ENCODE data around the gene WWOX.

WWOX gene

GRCh38 chr16:78639775-78640174, 540.3 kb downstream of the WWOX start:
- DNase-seq = no peak

GRCh38 chr16:78640886-78641285, 541.4 kb downstream of the WWOX start:
- DNase-seq = no peak

- no peak for DNase-seq
Observed at GRCh38 chr16:78641433-78641832, 542.0 kb downstream of the WWOX start.

- DNase-seq = no peak
Observed at GRCh38 chr16:78642621-78643285, 543.3 kb downstream of the WWOX start.

DNA sequence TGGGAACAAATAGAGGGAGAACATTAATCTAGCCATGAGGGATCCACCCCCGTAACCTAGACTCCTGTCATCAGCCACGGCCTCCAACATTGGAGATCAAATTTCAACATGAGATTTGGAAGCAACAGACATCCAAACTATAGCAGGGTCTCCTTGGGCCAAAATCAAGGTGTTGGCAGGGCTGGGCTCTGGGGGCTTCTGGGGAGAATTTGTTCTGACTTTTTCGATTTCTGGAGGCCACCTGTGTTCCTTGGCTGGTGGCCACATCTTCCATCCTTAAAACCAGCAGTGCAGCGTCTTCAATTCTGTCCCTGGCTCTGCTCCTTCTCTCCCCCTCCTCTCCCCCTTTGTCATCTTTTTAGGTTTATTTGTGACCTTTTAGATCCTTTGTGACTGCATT, 546.2 kb downstream of the WWOX start:
- no peak for DNase-seq

DNA sequence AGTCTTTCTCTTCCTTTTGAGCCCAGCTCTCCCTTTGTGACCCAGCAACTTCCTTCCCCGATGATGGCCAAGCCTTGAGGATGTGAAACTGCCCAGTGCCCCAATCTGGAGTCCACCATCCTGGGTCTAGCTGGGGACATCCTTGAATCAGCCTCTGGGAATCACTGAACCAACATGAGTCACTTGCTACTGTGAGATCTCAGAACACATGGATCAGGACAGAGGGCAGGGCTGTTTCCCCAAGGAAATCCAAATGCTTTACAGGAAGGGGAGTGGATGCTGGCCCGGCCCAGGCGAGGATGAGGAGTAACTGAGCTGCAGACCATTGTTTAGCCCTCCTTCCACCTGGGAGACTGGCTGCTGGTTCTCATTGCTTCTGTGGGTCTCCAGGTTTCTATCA, 547.6 kb downstream of the WWOX start:
- DNase-seq = no peak

GRCh38 chr16:78647491-78647890, 548.0 kb downstream of the WWOX start:
- DNase-seq = no peak

GRCh38 chr16:78648517-78648916, 549.1 kb downstream of the WWOX start:
- DNase-seq = no peak

GRCh38 chr16:78650339-78651074, 551.1 kb downstream of the WWOX start:
- DNase-seq = no peak

DNA sequence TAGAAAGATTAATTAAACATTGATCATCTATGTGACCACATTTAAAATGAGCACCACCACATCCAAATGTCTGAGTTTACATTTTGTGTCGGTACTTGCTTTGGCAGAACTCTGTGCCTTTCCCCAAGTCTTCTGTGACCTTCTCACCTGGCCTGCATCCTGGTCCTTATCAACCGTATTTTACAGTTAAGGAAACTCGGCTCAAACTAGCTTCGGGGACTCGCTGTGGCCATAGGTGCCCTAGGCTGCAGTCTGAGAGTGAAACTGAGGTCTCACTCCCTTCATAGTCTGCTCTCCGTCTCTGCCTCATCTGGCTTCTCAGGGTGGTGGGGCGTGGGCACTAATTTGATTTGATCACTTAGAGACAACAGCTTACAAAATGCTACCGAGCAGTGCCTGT, 555.5 kb downstream of the WWOX start:
- no peak for DNase-seq

DNA sequence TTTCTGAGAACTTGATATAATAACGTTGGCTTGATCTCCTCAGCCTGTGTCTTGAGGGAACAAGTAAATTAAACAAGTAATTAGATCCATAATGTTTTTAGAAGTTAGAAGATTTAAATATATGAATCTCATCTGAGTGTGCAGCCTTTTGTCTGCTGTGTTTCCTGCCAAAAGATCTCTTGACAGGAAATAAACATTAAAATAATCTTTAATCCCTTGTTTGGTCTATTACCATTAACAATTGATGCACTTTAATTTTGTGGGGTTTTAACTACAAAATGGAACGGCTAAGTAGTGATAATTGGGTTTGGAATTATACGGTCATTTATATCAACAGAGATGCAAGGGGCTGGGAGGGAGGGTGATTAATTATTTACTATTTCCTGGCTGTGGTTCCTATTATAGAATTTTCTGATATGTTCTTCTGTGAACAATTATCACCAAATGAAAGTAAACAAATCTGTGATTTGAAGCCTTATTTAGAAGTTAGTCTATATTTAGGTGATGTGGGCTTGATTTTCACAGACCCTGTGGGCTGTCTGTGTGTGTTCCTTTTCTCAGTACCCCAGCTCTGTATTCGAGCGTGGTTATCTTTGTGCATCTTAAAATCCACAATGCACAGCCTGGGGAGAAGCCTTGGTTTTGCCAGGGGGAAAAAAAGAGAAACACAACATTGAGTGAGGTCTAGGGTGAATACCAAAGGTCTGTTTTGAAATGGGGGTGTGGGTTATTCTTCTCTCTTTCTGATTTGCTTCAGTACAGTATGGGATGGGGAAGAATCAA, 556.1 kb downstream of the WWOX start:
- DNase-seq = no peak

GRCh38 chr16:78656887-78657286, 557.4 kb downstream of the WWOX start:
- no peak for DNase-seq

DNA sequence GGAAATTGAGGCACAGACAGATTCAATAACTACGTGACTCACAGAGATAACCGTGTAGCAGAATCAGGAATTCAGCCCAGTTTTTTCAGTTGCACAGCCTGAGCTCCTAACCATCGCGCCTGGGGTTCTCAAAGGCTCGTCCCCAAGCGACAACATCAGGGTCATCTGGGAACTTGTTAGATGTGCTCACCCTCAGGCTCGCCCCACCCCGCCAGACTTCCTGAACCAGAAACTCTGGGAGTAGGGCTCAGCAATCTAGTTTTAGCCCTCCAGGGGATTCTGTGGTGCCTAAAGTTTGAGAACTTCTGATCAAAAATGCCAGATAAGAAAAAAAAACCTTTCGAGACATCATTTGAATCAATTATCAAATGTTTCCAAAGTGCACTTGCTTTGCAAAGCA, 559.8 kb downstream of the WWOX start:
- no peak for DNase-seq

GRCh38 chr16:78659668-78660217, 560.3 kb downstream of the WWOX start:
- no peak for DNase-seq

DNA sequence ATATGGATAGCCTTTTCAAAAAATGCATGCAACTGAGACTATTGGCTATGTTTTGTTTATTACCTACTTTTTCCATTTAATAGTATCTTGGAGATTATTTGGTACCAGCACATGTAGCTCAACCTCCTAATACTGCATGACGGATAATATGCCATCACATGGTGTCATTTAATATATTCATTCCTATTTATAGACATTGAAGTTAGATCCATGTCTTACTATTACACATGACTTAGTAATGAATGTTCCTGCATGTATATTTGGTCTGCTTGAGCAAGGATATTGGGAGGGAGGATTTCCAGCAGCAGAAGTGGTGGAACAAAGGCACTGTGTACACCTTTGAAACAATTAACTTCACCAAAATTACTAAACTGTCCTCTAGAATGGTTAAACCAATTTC, 561.3 kb downstream of the WWOX start:
- DNase-seq = no peak

DNA sequence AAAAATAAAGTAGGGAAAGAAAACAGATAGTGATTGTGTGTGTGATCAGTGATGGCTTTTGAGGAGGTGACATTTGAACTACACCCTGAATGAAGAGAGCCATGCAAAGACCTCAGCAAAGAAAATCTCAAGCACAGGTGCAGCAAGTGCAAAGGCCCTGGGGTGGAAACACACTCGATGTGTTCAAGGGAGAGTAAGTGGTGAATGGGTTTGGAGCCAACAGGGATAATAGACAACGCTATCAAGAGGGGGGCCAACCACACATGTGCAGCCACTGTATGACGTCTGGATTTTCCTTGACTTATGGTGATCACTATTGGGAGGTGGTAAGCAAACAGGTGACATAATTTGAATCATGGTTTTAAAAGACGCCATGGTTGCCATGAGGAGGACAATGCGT, 564.2 kb downstream of the WWOX start:
- no peak for DNase-seq

DNA sequence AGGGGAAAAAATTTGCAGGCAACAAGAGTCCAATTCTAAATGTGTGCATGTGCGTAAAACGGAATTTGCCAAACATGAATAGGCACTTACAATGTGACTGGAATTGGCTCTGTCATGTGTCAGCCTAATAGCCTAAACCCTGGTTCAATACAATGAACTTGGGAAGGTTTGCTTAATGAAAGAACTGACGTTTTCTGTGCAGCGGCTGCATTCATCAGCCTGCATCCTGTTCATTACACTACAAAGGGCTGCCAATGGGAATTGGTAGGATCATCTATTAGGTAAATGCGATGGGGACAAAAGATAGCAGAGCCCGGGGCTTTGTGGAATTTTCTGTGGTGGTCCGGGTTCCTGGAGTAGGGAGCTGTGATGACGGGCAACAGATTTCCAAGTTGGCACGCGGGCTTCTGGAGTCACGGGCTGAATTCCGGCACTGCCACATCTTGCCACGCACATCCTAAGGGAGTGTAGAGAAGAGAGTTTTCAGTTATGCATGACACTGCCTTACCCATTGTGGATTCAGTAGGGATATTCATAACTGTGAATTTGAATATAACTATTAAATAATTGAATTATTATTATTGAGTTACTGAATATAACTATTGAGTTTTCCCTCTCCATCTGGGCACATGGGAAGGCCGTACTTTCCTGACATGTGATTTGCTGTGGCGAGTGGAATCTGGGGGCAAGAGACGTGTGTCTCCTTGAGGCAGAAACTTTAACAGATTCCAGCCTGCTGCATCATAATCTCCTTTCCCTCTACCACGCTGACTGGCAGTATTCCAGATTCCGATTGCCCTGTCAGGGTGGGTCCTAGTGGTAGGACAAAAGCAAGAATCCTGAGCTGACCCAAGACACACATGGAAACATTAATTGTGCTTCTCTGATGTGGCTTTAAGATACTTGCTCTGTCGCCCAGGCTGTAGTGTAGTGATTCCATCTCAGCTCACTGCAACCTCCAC, 565.6 kb downstream of the WWOX start:
- DNase-seq = no peak

GRCh38 chr16:78666318-78666717, 566.9 kb downstream of the WWOX start:
- no peak for DNase-seq

- DNase-seq = no peak
Observed at GRCh38 chr16:78667675-78668074, 568.2 kb downstream of the WWOX start.

DNA sequence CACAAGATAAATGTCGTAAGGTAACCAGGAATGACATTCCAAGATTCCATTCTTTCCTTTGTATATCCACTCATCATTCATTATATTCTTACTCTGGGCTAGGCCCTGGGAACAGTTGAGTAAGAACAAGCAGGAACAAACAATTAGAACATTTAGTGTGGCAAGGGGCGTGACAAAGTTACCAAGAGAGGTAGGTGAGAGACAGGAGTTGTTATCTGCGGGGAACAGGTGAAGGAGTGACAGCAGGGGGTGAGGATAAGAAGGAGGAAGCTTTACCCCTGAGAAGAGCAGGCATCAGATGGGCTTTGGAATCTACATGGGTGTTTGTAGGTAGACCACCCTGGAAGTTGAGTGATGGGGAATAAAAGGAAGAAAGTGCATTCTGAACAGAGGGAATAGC, 568.9 kb downstream of the WWOX start:
- DNase-seq = no peak

- DNase-seq = no peak
Observed at GRCh38 chr16:78669994-78670393, 570.5 kb downstream of the WWOX start.

DNA sequence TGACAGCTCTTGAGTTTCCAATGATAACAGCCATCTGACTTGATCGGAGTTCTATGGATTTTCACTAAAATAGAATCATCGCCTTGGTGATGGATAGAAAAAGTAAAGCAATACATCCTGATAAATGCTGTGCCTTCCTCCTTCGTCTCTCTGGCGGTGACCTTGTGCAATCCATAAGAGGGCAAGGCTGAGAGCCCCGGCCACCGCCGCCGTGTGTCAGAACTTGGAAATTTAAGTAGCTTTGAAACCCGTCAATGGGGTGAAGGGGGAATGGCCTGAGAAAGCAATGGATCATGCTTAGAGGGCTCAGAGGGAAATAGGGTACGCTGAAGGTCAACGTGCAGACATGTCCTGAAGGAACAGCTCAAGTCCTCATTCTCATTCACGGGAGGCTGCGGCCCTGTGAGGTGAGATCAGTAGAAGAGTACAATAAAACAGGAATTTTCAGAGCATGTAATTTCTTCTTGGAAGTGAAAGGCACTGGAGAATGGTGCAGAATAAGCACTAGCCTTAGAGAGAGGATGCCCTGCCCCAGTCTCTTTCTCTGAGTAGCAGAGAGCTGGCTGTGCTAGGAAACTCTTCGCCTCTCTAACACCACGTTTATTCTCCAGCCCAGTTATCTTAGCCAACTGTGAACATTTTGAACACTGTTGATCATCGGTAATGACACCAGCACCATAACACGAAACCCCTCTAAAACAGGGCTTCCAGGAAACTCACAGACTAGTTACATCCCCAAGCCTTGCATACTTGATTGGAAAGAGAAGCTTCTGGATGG, 573.5 kb downstream of the WWOX start:
- no peak for DNase-seq
